HCT116 (cell line): ENCODE measurements around the gene PLAGL2. TPM values are rescaled to one million over a fixed set of nuclear protein-coding genes. Genes with fewer than 3 reads are reported as not detected.

Source experiments
- ATAC-seq: fragments of 200-7000 bp; cut with Tn5 transposase; 2 replicates; pipeline ENCODE4 v1.9.1; 2020; ENCODE audit warnings: mild to moderate bottlenecking, moderate library complexity
- BruUV-seq: library from RNA; stranded (reverse); fragments of 400-500 nt; replicated peaks from 2 replicates; lab custom pipeline; 2021; lab: Mats Ljungman, UMichigan
- CTCF ChIA-PET: fragments of 300-600 bp; sonication (Branson Sonifier 250); formaldehyde crosslinking; loops from one replicate; lab custom pipeline; 2021; ENCODE audit warnings: antibody characterized with exemption; lab: Charles Lee
- POLR2A ChIA-PET: fragments of 300-600, 350-600 bp; sonication (Branson Sonifier 250); formaldehyde crosslinking; loops from one replicate; lab custom pipeline; 2021; ENCODE audit warnings: antibody characterized with exemption; lab: Charles Lee
- RAD21 ChIA-PET, 2 experiments: fragments of 300-600 bp; sonication (Branson Sonifier 250); formaldehyde crosslinking; loops; one replicate each; lab custom pipeline; 2023; ENCODE audit warnings: low total read pairs in 2 of 2; ENCODE audit not compliant: uncharacterized antibody in 2 of 2, unreplicated experiment in 2 of 2, low non-redundant PET in 1 of 2; lab: Charles Lee
- DNase-seq: peaks from one replicate; pipeline ENCODE4 v3.0.0-alpha.2; 2010; ENCODE audit warnings: low read depth, low spot score
- H2AFZ ChIP-seq: fragments of 200-600 bp; shearing (Covaris generic), sonication (generic); 2 replicates; pipeline ENCODE4 v1.6.1; 2017; ENCODE audit warnings: low read depth, mixed run types, mixed read lengths, antibody characterized with exemption, low read length; ENCODE audit not compliant: poor library complexity, severe bottlenecking
- H3K27ac ChIP-seq: 2 replicates; pipeline ENCODE4 v1.5.1; 2012; ENCODE audit warnings: low read depth, low read length
- H3K27me3 ChIP-seq: fragments of 200-600 bp; sonication (generic); 2 replicates; pipeline ENCODE4 v1.6.1; 2016; ENCODE audit warnings: mixed run types, low read length, mixed read lengths; ENCODE audit not compliant: insufficient read depth
- H3K36me3 ChIP-seq, 2 experiments: fragments of 200-500 bp in 1 of 2; fragments of 200-600 bp in 1 of 2; sonication (Bioruptor generic) in 1 of 2; sonication (generic) in 1 of 2; 2 replicates each; pipeline versions ENCODE4 v1.5.1 to v1.6.1; 2014 to 2016; ENCODE audit warnings: low read length in 2 of 2, inconsistent platforms in 1 of 2, mixed read lengths in 1 of 2, mixed run types in 1 of 2; ENCODE audit not compliant: insufficient read depth in 2 of 2, control insufficient read depth in 1 of 2
- H3K4me1 ChIP-seq, 2 experiments: fragments of 200-600 bp in 1 of 2; sonication (generic) in 1 of 2; 2 replicates each; pipeline versions ENCODE4 v1.5.1 to v1.6.1; 2012 to 2017; ENCODE audit warnings: low read length in 2 of 2, inconsistent platforms in 1 of 2, mild to moderate bottlenecking in 1 of 2, mixed read lengths in 1 of 2, mixed run types in 1 of 2, moderate library complexity in 1 of 2; ENCODE audit not compliant: insufficient read depth in 2 of 2, control insufficient read depth in 1 of 2
- H3K4me2 ChIP-seq: fragments of 200-600 bp; sonication (generic); 2 replicates; pipeline ENCODE4 v1.6.1; 2017; ENCODE audit warnings: mixed run types, low read length, mixed read lengths
- H3K4me3 ChIP-seq, 2 experiments: fragments of 200-600 bp in 1 of 2; sonication (generic) in 1 of 2; replicated peaks in 1 of 2; 2 replicates each; pipeline ENCODE4 v1.5.1; 2011 to 2016; ENCODE audit warnings: low read length in 2 of 2, control low read depth in 1 of 2, low read depth in 1 of 2, mild to moderate bottlenecking in 1 of 2, mixed read lengths in 1 of 2, mixed run types in 1 of 2
- H3K79me2 ChIP-seq: fragments of 200-600 bp; sonication (generic); 2 replicates; pipeline ENCODE4 v1.6.1; 2017; ENCODE audit warnings: mild to moderate bottlenecking, mixed run types, low read length, moderate library complexity, mixed read lengths; ENCODE audit not compliant: insufficient read depth
- H3K9ac ChIP-seq: fragments of 200-600 bp; sonication (generic); 2 replicates; pipeline ENCODE4 v1.6.1; 2016; ENCODE audit warnings: low read length, mixed read lengths
- H3K9me2 ChIP-seq: fragments of 200-600 bp; sonication (generic), shearing (Covaris generic); 2 replicates; pipeline ENCODE4 v1.6.1; 2017; ENCODE audit warnings: mixed run types, mild to moderate bottlenecking, moderate library complexity; ENCODE audit not compliant: insufficient read depth
- H3K9me3 ChIP-seq, 2 experiments: fragments of 200-500 bp in 1 of 2; fragments of 200-600 bp in 1 of 2; sonication (Bioruptor generic) in 1 of 2; sonication (generic) in 1 of 2; 2 replicates each; pipeline ENCODE4 v1.6.1; 2014 to 2017; ENCODE audit warnings: low read length in 2 of 2, mixed read lengths in 2 of 2, inconsistent platforms in 1 of 2, low read depth in 1 of 2, mild to moderate bottlenecking in 1 of 2, mixed run types in 1 of 2, moderate library complexity in 1 of 2; ENCODE audit not compliant: control insufficient read depth in 1 of 2, insufficient read depth in 1 of 2
- H4K20me1 ChIP-seq: fragments of 200-600 bp; sonication (generic), shearing (Covaris generic); 2 replicates; pipeline ENCODE4 v1.6.1; 2017; ENCODE audit warnings: mixed run types, mild to moderate bottlenecking, moderate library complexity; ENCODE audit not compliant: insufficient read depth
- JUND ChIP-seq: IDR thresholded peaks from 2 replicates; pipeline ENCODE4 v1.6.1; 2012
- MAX ChIP-seq: IDR thresholded peaks from 2 replicates; pipeline ENCODE4 v1.6.1; 2012
- POLR2A ChIP-seq: IDR thresholded peaks from 2 replicates; pipeline ENCODE4 v1.7.0; 2011; ENCODE audit warnings: borderline replicate concordance; ENCODE audit not compliant: insufficient read depth, insufficient read length; ENCODE audit errors: extremely low read depth
- POLR2AphosphoS5 ChIP-seq: IDR thresholded peaks from 2 replicates; pipeline ENCODE4 v1.6.1; 2011; ENCODE audit warnings: mild to moderate bottlenecking, low read depth, low read length, moderate library complexity
- REST ChIP-seq: IDR thresholded peaks from 2 replicates; pipeline ENCODE4 v1.6.1; 2012; ENCODE audit warnings: low read depth
- SIN3A ChIP-seq: IDR thresholded peaks from 2 replicates; pipeline ENCODE4 v1.6.1; 2012; ENCODE audit warnings: low read depth
- YY1 ChIP-seq: IDR thresholded peaks from 2 replicates; pipeline ENCODE4 v1.6.1; 2011; ENCODE audit warnings: low read length, low read depth, moderate library complexity, mild to moderate bottlenecking; ENCODE audit not compliant: insufficient replicate concordance; ENCODE audit errors: extremely low read depth
- ZBTB33 ChIP-seq: IDR thresholded peaks from 2 replicates; pipeline ENCODE4 v1.6.1; 2011; ENCODE audit warnings: mild to moderate bottlenecking, low read length, moderate library complexity; ENCODE audit not compliant: insufficient replicate concordance; ENCODE audit errors: extremely low read depth
- ZFX ChIP-seq: fragments of 450-650 bp; IDR thresholded peaks from 2 replicates; pipeline ENCODE4 v1.6.1; 2017
- intact Hi-C: fragments of 100-400 bp; cut with micrococcal nuclease; formaldehyde crosslinking; loops from 2 replicates; pipeline ENCODE4 v1.10.0; 2022
- total RNA-seq: library from RNA; stranded (reverse); gene quantifications from one replicate; pipeline ENCODE4 v1.2.1, GENCODE V29; 2021; ENCODE audit not compliant: unreplicated experiment

The PLAGL2 gene
- total RNA-seq, 1 experiment from 2014 or later: 18.3 TPM

- intact Hi-C loops: no loop called here
- ChIA-PET POLR2A (no interaction called here), RAD21 (no interaction called here), CTCF (no interaction called here)
- Histone ChIP-seq H3K9ac (no peak overlapping the region), H3K79me2 (no peaks in the 10 kb centered on the region), H3K27ac (no peak overlapping the region), H3K27me3 (no peaks in the 10 kb centered on the region), H4K20me1 (no peaks in the 10 kb centered on the region), H3K4me1 (peaks cover 6 to 15% of the 10 kb centered on the region in 2 experiments; a peak in 3 of 4 replicates), H3K4me2 (no peak overlapping the region), H3K36me3 (no peaks in the 10 kb centered on the region), H3K9me2 (no peaks in the 10 kb centered on the region), H3K4me3 (no peak overlapping the region), H3K9me3 (no peaks in the 10 kb centered on the region), H2AFZ (no peak overlapping the region)
- no TSS peak for BruUV-seq
- no peak for DNase-seq
- no peak for ATAC-seq
- TF ChIP-seq MAX: no peak
- TF ChIP-seq ZFX: no peak
- TF ChIP-seq ZBTB33: no peak
- TF ChIP-seq JUND: no peak
- TF ChIP-seq YY1: no peak
- TF ChIP-seq REST: no peak
- TF ChIP-seq POLR2A: no peak
- no peak for TF ChIP-seq SIN3A
- no peak for TF ChIP-seq POLR2AphosphoS5
Observed at GRCh38 chr20:32241807-32242206, 34.3 kb upstream of the PLAGL2 start.
